ENCODE data around the gene FAM221B.

DNA sequence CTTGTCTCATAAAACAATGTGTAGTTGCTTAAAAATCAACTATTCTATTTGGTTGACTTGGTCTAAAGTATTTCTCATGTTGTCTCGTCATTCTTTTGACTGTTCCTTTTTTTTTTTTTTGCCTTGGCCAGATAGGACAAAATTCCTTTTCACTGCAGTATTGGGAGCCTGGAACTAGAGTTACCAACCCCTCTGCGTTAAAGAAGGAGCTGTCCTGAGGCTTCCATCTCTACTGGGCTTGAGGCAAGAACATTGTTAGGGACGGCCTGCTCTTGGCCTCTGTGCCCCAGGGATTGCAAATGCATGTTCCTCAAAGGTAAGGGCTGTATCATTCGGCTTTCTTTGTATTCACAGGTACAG, 38.5 kb downstream of the FAM221B start:
- TF ChIP-seq CTCF (IDR thresholded peaks at IDR 0.05) (no peak), POLR2A (IDR thresholded peaks at IDR 0.05) (no peak)
